HG03521 (cell line): ENCODE results near the gene RPGRIP1.
"Not testable (repeated sequence)": the region's sequence is repeated elsewhere in the genome, so short reads cannot be mapped to it uniquely, and the experiment has no call there.

Experiments
- ATAC-seq: cut with Tn5 transposase; IDR thresholded peaks from one replicate; pipeline ENCODE4 v1.9.1; 2021; ENCODE audit warnings: mild to moderate bottlenecking, moderate library complexity; ENCODE audit not compliant: unreplicated experiment

RPGRIP1 gene

DNA sequence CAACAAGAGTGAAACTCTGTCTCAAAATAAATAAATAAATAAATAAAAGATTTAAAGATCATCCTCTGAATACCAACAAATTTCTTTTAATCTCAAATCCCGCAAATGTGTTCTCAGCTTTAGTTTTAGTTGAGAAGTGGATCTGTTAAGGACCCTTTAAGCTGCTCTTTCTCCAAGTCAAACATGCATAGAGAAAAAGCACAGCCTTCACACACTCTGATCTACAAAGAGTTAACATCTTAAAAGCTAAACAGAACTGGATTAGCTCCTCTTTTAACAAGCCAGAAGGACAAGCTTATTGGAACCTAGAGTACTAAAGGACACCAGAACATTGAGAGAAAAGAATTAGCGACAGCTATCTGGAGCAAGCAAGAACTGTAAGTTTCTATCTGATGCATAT, at the start of gene RPGRIP1:
Gene RPGRIP1 (plus strand): TSS at position 301 of the 400 bp plus-strand sequence. CDS start 7,894 bp downstream, outside the sequence.
- no peak for ATAC-seq

DNA sequence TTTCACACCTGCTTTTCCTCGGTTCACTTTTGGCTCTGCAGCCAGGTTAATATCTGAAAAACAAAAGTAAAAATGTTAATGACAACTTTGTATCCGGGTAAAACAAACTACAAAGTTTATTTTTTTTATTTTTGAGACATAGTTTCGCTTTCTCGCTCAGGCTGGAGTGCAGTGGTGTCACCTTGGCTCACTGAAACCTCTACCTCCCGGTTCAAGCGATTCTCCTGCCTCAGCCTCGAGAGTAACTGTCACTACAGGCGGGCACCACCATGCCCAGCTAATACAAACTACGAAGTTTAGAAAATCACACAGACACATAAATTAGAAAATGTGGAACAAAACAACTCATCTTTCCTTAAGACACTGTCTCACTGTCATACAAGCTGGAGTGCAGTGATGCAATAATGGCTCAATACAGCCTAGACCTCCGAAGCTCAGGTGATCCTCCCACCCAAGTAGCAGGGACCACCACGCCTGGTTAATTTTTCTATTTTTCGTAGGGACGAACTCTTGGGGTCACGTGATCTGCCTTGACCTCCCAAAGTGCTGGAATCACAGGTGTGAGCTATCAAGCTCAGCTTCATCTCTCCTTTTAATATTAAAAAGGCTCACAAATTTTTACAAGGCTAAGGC, 48.7 kb upstream of the RPGRIP1 start:
- no peak for ATAC-seq

DNA sequence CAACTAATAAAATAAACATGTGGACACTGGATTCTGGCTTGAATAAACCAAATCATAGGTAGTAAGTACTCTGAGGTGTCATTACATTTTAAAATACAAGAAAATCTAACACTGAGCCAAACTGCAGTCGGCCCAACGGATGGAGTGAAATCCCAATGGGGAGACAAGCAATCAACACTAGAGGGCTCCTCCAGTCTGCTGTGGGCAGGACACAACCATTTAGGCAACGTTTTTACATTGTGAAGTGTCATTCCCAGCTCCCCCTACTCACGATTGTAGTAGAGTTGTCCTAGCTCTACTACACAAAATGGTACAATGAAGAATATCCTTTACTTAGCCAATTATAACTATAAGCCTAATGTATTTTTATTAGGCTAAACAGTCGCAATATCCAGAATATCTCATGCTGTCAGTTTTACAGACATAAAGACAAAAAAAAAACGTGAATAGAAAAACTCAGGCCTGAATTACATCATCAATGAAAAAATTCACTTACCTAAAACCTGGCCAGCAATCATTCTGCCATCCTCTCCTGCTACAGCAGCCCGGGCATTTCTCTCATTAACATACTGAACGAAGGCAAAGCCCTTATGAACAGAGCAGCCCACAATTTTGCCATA, 46.3 kb upstream of the RPGRIP1 start:
- no peak for ATAC-seq

DNA sequence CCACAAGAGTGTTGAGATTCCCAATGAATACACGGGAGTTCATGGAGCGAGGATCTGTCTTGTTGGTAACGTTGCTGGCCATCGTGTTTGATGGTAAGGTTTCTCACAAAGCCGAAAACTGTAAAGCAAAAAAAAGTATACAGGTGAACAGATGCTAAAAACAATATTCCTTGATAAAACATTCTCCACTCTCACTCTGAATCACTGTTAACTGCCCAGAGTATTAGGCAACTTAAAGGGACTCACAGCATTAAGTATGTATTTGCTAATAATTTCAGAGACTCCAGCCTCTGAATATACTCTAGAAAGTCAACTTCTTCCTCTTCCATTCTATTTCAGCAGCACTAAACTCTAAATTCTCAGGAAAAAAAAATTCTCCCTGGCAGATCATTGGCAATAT, 45.8 kb upstream of the RPGRIP1 start:
- no peak for ATAC-seq

DNA sequence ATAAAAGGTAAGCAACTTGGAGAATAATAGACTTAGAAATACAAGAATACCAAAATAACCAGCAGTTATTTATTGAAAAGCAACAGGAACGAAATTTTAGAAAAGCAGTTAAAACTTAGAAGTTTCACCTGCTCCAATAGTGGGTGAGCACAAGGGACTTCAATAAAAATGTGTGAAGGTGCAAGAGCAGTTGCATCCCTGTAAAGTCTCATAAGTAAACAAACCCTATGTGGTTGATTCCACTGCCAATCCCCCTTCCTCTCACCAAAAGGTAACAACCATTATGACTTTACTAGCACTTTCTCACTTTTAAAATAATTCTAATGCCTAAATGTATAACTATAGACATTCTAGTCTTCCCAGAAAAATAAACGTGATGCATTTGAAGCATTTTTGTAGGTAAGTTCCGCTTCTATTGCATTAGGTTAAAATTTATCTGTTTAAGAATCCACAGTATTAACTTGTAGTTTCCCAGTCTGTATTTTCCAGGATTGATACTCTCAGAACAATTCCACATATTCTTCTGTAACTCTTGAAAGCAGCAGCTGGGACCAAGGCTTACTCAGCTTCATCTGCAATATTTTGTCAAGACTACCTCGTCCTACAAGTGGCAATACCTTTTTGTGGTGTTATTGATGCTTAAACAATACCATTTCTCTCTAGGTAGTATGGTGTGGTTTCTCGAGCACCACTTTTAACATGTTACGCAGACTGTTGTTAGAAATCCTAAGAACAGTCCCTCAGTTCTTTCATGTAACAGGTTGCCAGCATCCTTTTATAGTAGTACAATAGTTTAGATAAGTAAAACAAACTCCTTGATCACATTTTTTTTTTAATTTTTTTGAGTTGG, 42.7 kb upstream of the RPGRIP1 start:
- ATAC-seq: no peak

DNA sequence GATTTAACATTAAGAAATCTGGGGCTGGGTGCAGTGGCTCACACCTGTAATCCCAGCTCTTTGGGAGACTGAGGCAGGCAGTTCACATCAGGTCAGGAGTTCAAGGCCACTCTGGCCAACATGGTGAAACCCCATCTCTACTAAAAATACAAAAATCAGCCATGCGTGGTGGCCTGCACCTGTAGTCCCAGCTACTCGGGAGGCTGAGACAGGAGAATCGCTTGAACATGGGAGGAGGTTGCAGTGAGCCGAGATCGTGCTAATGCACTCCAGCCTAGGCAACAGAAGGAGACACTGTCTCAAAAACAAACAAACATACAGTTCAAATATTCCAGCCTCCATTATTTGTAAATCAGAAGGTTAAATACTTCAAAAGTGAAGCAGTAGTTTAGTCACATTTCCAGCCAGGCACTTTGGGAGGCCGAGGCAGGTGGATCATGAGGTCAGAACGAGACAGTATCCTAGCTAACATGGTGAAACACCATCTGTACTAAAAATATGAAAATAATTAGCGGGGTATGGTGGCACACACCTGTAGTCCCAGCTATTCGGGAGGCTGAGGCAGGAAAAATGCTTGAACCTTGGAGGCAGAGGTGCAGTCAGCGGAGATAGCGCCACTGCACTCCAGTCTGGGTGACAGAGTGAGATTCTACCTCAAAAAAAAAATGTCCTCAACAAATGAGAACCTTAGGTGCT, 40.9 kb upstream of the RPGRIP1 start:
- ATAC-seq: no peak

- no peak for ATAC-seq
Observed at GRCh38 chr14:21240417-21240816, 39.5 kb upstream of the RPGRIP1 start.

- ATAC-seq: no peak
Observed at GRCh38 chr14:21241218-21241819, 38.6 kb upstream of the RPGRIP1 start.

GRCh38 chr14:21244544-21244943, 35.3 kb upstream of the RPGRIP1 start:
- ATAC-seq: no peak

- ATAC-seq: no peak
Observed at GRCh38 chr14:21245813-21246212, 34.1 kb upstream of the RPGRIP1 start.

- no peak for ATAC-seq
Observed at GRCh38 chr14:21248338-21248737, 31.5 kb upstream of the RPGRIP1 start.

- ATAC-seq: no peak
Observed at GRCh38 chr14:21248739-21249411, 31.0 kb upstream of the RPGRIP1 start.

GRCh38 chr14:21251215-21251614, 28.7 kb upstream of the RPGRIP1 start:
- no peak for ATAC-seq

DNA sequence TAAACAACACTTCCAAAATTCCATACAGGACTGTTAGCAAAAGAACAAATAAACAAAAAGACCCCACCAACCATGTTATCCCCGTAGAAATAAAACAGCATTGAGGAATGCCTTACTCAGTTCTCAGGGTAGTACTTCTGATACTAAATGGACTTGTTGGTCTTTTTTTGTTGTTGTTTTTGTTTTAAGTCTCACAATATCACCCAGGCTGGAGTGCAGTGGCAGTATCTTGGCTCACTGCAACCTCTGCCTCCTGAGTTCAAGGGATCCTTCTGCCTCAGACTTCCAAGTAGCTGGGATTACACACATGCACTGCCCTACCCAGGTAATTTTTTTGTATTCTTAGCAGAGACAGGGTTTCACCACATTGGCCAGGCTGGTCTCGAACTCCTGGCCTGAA, 27.7 kb upstream of the RPGRIP1 start:
- ATAC-seq: no peak

- no peak for ATAC-seq
Observed at GRCh38 chr14:21255385-21256101, 24.3 kb upstream of the RPGRIP1 start.

- ATAC-seq: not testable (repeated sequence)
Observed at GRCh38 chr14:21256102-21256447, 23.8 kb upstream of the RPGRIP1 start.

DNA sequence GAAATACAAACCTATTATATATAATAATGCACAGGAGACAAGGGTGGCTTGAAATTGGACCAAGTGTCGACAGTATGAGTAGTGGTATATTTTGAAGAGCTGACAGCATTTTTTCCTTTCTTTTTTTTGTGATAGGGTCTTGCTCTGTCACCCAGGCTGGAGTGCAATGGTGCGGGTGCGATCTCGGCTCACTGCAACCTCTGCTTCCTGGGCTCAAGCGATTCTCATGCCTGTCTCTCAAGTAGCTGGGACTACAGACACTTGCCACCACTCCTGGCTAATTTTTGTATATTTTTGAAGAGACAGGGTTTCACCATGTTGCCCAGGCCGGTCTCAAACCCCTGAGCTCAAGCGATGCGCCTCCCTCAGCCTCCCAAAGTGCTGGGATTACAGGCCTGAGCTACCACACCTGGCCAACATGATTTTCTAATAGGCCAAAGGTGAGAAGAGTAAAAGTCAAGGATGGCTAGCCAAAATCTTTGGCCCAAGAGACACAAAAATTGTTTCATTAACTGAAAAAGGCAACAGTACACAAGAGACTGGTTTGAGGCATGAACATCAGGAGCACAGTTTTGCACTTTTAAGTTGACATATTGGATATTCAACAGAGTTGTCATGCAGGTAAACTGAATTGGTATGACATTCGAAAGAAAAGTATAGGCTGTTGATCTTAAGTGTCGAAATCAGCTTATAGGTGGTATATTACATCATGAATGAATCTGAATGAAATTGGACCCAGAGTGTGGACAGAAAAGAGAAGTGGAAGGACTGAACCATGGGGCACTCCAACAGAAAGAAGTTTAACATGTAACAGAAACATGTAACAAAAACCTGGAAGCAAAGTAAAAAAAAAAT, 23.1 kb upstream of the RPGRIP1 start:
- no peak for ATAC-seq

DNA sequence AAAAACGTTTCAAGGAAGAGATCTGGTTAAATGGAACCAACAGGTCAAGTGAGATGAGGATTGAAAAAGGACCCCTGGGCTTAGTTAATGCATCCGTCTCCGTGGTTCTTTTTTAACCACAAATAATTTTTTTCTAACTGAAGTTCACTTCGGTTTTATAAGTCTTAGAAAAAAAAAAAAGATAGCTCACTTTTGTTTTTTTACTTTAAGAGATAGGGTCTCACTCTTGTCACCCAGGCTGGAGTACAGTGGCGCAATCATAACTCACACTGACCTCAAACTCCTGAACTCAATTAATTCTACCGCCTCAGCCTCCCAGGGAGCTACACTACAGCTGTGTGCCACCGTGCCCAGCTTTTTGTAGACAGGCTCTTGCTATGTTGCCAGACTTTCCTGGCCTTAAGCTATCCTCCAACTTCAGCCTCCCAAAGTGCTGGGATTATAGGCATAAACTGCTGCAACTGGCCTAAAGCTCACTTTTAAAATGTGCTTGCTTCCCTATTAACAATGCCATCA, 22.4 kb upstream of the RPGRIP1 start:
- no peak for ATAC-seq
